ENCODE data around the gene RPAP3. TPM values are rescaled to one million over a fixed set of nuclear protein-coding genes. Genes with fewer than 3 reads are reported as not detected.
A peak's percentile ranks its signal among the peaks of the same experiment; 100 is the strongest.

Gene RPAP3
- total RNA-seq, 2 experiments from 2014 or later, result 21.6 to 53.9 TPM

GRCh38 chr12:47715877-47716548 lies 10.2 kb upstream of the RPAP3 start:
- Histone ChIP-seq H3K4me3 (ENCODE audit: low read depth, low read length, poor library complexity, severe bottlenecking) (no peak overlapping the region), H3K36me3 (ENCODE audit: insufficient read depth, low read length) (no peaks in the 10 kb centered on the region), H2AFZ (ENCODE audit: low read length) (no peak overlapping the region), H3K27ac (ENCODE audit: low read depth, low read length, poor library complexity, severe bottlenecking) (no peak overlapping the region), H3K4me2 (ENCODE audit: low read length) (no peak overlapping the region), H3K4me1 (ENCODE audit: insufficient read depth, low read length, poor library complexity, severe bottlenecking) (peaks cover 17% of the 10 kb centered on the region), H3K9me3 (ENCODE audit: low read length) (no peaks in the 10 kb centered on the region), H3K79me2 (ENCODE audit: insufficient read depth, low read depth, low read length) (no peaks in the 10 kb centered on the region), H3K9me2 (ENCODE audit: insufficient read depth, low read length) (no peaks in the 10 kb centered on the region), H4K20me1 (ENCODE audit: insufficient read depth, low read length) (no peaks in the 10 kb centered on the region)
- TF ChIP-seq CTCF (conservative IDR thresholded peaks at IDR 0.05; ENCODE audit: low read length) (no peak), EZH2phosphoT487 (IDR thresholded peaks at IDR 0.05; ENCODE audit: borderline replicate concordance, low read depth, low read length) (no peak)
- ChIA-PET CTCF (ENCODE audit: unreplicated experiment) (interaction anchor here (0.6 to 2.6 kb wide), 4 partner anchors 9 to 51 kb away, joined by 3 to 15 read pairs (median 6); no protein-coding TSS in a partner anchor), POLR2A (interaction anchor here (0.7 to 1.3 kb wide), 3 partner anchors 9 to 298 kb away, joined by 3 to 4 read pairs (median 3); partner anchors contain the start of gene ENDOU)
- no TSS peak for BruUV-seq (replicated peaks)
- intact Hi-C loops (cut with micrococcal nuclease; ENCODE audit: unreplicated experiment), result loop anchor here (1.0 kb wide), 4 partner anchors 24 to 122 kb away; no protein-coding TSS in a partner anchor
- DNase-seq (ENCODE audit: low spot score), result no peak

- no peak overlapping the region for H3K27ac ChIP-seq (ENCODE audit: low read depth, low read length, poor library complexity, severe bottlenecking)
- H4K20me1 ChIP-seq (ENCODE audit: insufficient read depth, low read length), result no peaks in the 10 kb centered on the region
- H3K9me2 ChIP-seq (ENCODE audit: insufficient read depth, low read length), result no peaks in the 10 kb centered on the region
- H3K36me3 ChIP-seq (ENCODE audit: insufficient read depth, low read length), result no peaks in the 10 kb centered on the region
- TF ChIP-seq CTCF (conservative IDR thresholded peaks at IDR 0.05; ENCODE audit: low read length), result peak; percentile 93
- TF ChIP-seq EZH2phosphoT487 (IDR thresholded peaks at IDR 0.05; ENCODE audit: borderline replicate concordance, low read depth, low read length), result no peak
- BruUV-seq (replicated peaks), result no TSS peak
- intact Hi-C loops (cut with micrococcal nuclease; ENCODE audit: unreplicated experiment), result loop anchor here (1.0 kb wide), 4 partner anchors 25 to 123 kb away; no protein-coding TSS in a partner anchor
- DNase-seq (ENCODE audit: low spot score), result peak; percentile 91
- ChIA-PET POLR2A (interaction anchor here (0.7 to 1.3 kb wide), 4 partner anchors 10 to 298 kb away, joined by 3 to 4 read pairs (median 3); partner anchors contain the start of gene ENDOU), CTCF (ENCODE audit: unreplicated experiment) (interaction anchor here (0.6 to 2.6 kb wide), 3 partner anchors 26 to 52 kb away, joined by 4 to 15 read pairs (median 8); no protein-coding TSS in a partner anchor)
- H3K4me1 ChIP-seq (ENCODE audit: insufficient read depth, low read length, poor library complexity, severe bottlenecking), result peaks cover 20% of the 10 kb centered on the region
- H3K9me3 ChIP-seq (ENCODE audit: low read length), result no peaks in the 10 kb centered on the region
- 0 out of 2 replicates have a peak overlapping the region, but pooled peaks have one; percentile 23 for H2AFZ ChIP-seq (ENCODE audit: low read length)
- no peak overlapping the region for H3K4me2 ChIP-seq (ENCODE audit: low read length)
- no peaks in the 10 kb centered on the region for H3K79me2 ChIP-seq (ENCODE audit: insufficient read depth, low read depth, low read length)
- H3K4me3 ChIP-seq (ENCODE audit: low read depth, low read length, poor library complexity, severe bottlenecking), result no peak overlapping the region
Observed at GRCh38 chr12:47715393-47715876, 9.6 kb upstream of the RPAP3 start.
